SU-DHL-6 (cell line): Measurements from ENCODE around the gene RALBP1.

Experiments used
- H2AFZ ChIP-seq: fragments of 200-600 bp; sonication (generic); 2 replicates; pipeline ENCODE4 v1.6.1; 2014; ENCODE audit warnings: low read depth, mild to moderate bottlenecking, moderate library complexity, mixed read lengths, antibody characterized with exemption, low read length; ENCODE audit not compliant: severe bottlenecking
- H3F3A ChIP-seq: fragments of 200-600 bp; shearing (Covaris generic); 2 replicates; pipeline ENCODE4 v1.6.0; 2016; ENCODE audit warnings: antibody characterized with exemption, mild to moderate bottlenecking; ENCODE audit not compliant: insufficient read depth
- H3K27ac ChIP-seq: fragments of 200-600 bp; sonication (generic); 2 replicates; pipeline ENCODE4 v1.5.1; 2016; ENCODE audit warnings: low read depth, mild to moderate bottlenecking, low read length, moderate library complexity, mixed read lengths
- H3K27me3 ChIP-seq: fragments of 200-600 bp; sonication (generic), shearing (Covaris generic); 2 replicates; pipeline ENCODE4 v1.6.0; 2014; ENCODE audit warnings: mild to moderate bottlenecking, low read length
- H3K36me3 ChIP-seq: fragments of 200-600 bp; sonication (generic); 2 replicates; pipeline ENCODE4 v1.6.1; 2014; ENCODE audit warnings: mild to moderate bottlenecking, low read length, mixed read lengths
- H3K4me2 ChIP-seq: fragments of 300-600, 200-600 bp; shearing (Covaris generic), sonication (generic); 2 replicates; pipeline ENCODE4 v1.6.0; 2014; ENCODE audit warnings: low read length, low read depth, mild to moderate bottlenecking; ENCODE audit not compliant: poor library complexity, severe bottlenecking
- H3K4me3 ChIP-seq: fragments of 200-600 bp; sonication (generic); 2 replicates; pipeline ENCODE4 v1.5.1; 2014; ENCODE audit warnings: antibody characterized with exemption, low read length, mild to moderate bottlenecking, mixed read lengths; ENCODE audit not compliant: insufficient read depth, poor library complexity, severe bottlenecking
- H3K79me2 ChIP-seq: fragments of 200-600 bp; sonication (generic); 2 replicates; pipeline ENCODE4 v1.6.1; 2014; ENCODE audit warnings: mild to moderate bottlenecking, low read length, moderate library complexity; ENCODE audit not compliant: insufficient read depth
- H3K9ac ChIP-seq: fragments of 200-600 bp; sonication (generic); 2 replicates; pipeline ENCODE4 v1.7.0; 2014; ENCODE audit warnings: mild to moderate bottlenecking, low read length
- H3K9me2 ChIP-seq: fragments of 200-600 bp; sonication (generic); replicated peaks from 2 replicates; pipeline ENCODE4 v1.6.1; 2014; ENCODE audit warnings: low read length; ENCODE audit not compliant: insufficient read depth
- H3K9me3 ChIP-seq: fragments of 200-600 bp; sonication (generic); 2 replicates; pipeline ENCODE4 v1.6.1; 2014; ENCODE audit warnings: low read length, mixed read lengths; ENCODE audit not compliant: insufficient read depth
- H4K20me1 ChIP-seq: fragments of 200-600 bp; sonication (generic); 2 replicates; pipeline ENCODE4 v1.6.1; 2014; ENCODE audit warnings: low read depth, mild to moderate bottlenecking, antibody characterized with exemption, low read length, moderate library complexity, mixed read lengths
- CTCF ChIP-seq: fragments of 200-600 bp; sonication (generic); IDR thresholded peaks from one replicate; pipeline ENCODE4 v1.5.1; 2017; ENCODE audit warnings: antibody characterized with exemption, mild to moderate bottlenecking, low read length, moderate library complexity; ENCODE audit not compliant: insufficient read depth, poor library complexity, severe bottlenecking
- EZH2phosphoT487 ChIP-seq: fragments of 200-600 bp; sonication (generic), shearing (Covaris generic); conservative IDR thresholded peaks from 2 replicates; pipeline ENCODE4 v1.6.1; 2018; ENCODE audit warnings: mild to moderate bottlenecking, antibody characterized with exemption, low read length, moderate library complexity, mixed read lengths

RALBP1 gene

GRCh38 chr18:9466846-9467245, 8.5 kb upstream of the RALBP1 start:
- Histone ChIP-seq H3K27me3 (no peaks in the 10 kb centered on the region), H3K4me2 (no peak overlapping the region), H3F3A (no peaks in the 10 kb centered on the region), H3K36me3 (no peaks in the 10 kb centered on the region), H4K20me1 (no peaks in the 10 kb centered on the region), H3K4me3 (no peak overlapping the region), H3K9me2 (no peaks in the 10 kb centered on the region), H3K79me2 (no peaks in the 10 kb centered on the region), H2AFZ (no peak overlapping the region), H3K27ac (no peak overlapping the region), H3K9ac (no peak overlapping the region), H3K9me3 (no peaks in the 10 kb centered on the region; the same call in 1 of the 2 replicates)
- TF ChIP-seq CTCF, result no peak
- no peak for TF ChIP-seq EZH2phosphoT487

- no peak for TF ChIP-seq EZH2phosphoT487
- no peak for TF ChIP-seq CTCF
- Histone ChIP-seq H3K9me3 (no peaks in the 10 kb centered on the region; the same call in 1 of the 2 replicates), H3K36me3 (no peaks in the 10 kb centered on the region)
Measured at GRCh38 chr18:9468998-9469397, 6.3 kb upstream of the RALBP1 start.

GRCh38 chr18:9469685-9470084, 5.6 kb upstream of the RALBP1 start:
- no peaks in the 10 kb centered on the region for H3F3A ChIP-seq
- H4K20me1 ChIP-seq, result no peaks in the 10 kb centered on the region
- TF ChIP-seq EZH2phosphoT487 (no peak), CTCF (no peak)
- H3K9me3 ChIP-seq, result no peaks in the 10 kb centered on the region; the same call in 1 of the 2 replicates
- H3K36me3 ChIP-seq, result no peaks in the 10 kb centered on the region
- no peak overlapping the region for H3K4me3 ChIP-seq
- no peak overlapping the region for H3K4me2 ChIP-seq
- H3K27ac ChIP-seq, result no peak overlapping the region
- H3K27me3 ChIP-seq, result no peaks in the 10 kb centered on the region
- no peaks in the 10 kb centered on the region for H3K79me2 ChIP-seq
- H3K9ac ChIP-seq, result no peak overlapping the region
- H3K9me2 ChIP-seq, result no peaks in the 10 kb centered on the region
- no peak overlapping the region for H2AFZ ChIP-seq

More at GRCh38 chr18:9468998-9469397, 6.3 kb upstream of the RALBP1 start:
- no peaks in the 10 kb centered on the region for H3K27me3 ChIP-seq
- H3K27ac ChIP-seq, result no peak overlapping the region
- H3K79me2 ChIP-seq, result no peaks in the 10 kb centered on the region
- no peak overlapping the region for H3K9ac ChIP-seq
- no peak overlapping the region for H3K4me2 ChIP-seq
- no peak overlapping the region for H2AFZ ChIP-seq
- H4K20me1 ChIP-seq, result no peaks in the 10 kb centered on the region
- H3K4me3 ChIP-seq, result no peak overlapping the region
- no peaks in the 10 kb centered on the region for H3F3A ChIP-seq
- H3K9me2 ChIP-seq, result no peaks in the 10 kb centered on the region
